A549 treated with AZD2906 at 1 μM for 4 hours (cell line): ENCODE data around the gene FKBP2. TPM values are rescaled to one million over a fixed set of nuclear protein-coding genes. Genes with fewer than 3 reads are reported as not detected.

ENCODE experiments used
- total RNA-seq: library from RNA; stranded (reverse); fragments of 200-300 nt; extraction: Qiagen RNA extraction; gene quantifications from 5 replicates; pipeline ENCODE4 v1.2.3, GENCODE V29; 2022

FKBP2 gene
- 125 to 146 TPM (median 138 TPM) in 5 replicates for total RNA-seq

DNA sequence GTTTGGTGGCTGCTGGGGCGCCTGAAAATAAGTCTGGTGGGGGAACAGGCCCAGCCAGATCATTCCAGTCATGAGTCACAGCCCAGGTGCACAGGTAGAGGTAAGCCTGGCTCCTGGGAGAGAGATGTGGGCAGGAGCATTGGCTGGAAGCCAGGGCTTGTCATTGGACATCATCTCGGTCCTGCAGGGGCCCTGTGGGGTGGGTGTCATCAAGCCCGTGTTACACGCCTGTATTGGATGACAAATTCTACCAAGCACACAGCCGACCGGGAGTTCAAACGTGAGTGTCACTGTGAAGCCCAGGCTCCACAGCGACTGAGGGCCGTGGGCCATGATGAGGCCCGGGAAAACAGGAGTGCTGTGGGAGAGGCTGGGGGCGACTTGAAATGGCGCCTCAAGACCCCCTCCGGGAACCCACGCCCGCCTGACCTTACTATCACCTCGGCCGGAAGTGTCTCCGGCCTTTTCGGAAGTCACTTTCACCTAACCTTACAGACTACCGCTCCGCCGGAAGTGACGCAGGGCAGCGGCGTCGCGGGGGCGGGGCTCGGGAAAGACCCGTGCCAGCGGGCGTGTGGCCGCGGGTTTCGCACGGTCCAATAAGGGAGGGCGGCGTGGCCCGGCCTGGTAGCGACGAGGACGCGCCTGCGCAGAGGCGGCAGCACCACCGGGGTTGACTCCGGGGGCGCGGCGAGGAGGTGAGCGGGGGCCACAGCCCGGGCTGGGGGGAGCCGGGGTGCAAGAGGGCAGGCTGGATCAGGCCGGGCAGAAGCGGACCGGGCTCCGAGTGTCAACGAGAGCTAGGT is at the start of gene FKBP2:
FKBP2 (plus strand) TSS at position 661 of the 806 bp plus-strand sequence. CDS start 1,293 bp downstream, outside the sequence.

DNA sequence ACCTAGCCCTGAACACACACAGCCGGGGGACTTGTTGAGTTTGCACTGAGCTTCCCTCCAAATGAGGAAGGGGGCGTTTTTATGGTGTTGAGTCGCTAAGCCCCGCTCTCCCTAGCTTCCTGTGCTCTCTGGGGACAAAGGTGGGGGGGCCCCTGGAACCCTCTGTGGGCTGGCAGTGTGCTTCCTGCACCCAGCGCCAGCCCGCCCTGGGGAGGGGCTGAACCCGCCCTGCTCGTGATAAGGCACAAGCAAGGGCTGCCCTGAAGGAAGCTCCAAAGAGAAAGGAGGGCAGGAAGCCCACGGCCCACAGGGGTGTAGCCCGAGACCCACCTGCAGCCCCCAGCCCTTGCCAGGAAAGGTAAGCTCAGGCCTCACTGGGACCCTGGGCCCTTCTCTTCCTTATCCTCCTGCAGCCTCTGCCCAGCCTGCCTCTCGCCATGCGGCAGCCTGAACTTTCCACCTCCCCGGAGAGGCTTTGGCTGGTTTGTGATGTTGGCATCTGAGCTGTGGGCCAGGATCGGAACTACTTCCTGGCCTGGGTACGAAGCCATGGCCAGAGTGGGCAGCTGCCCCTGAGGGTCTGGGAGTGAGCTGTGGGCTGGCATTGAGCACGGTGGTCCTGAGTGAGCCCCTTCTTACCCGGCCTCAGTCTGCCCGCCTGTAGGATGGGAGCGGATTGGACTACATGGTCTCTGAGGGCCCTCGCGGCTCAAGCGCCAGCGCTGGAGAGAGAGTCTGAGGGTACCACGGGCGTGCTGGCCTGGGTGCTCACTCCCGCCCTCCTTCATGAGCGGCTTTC is 34.2 kb upstream of the FKBP2 start, which contains the start of gene FERMT3:
FERMT3 (plus strand) TSS at position 265 of the 799 bp plus-strand sequence. CDS start 644 bp downstream, outside the sequence.

DNA sequence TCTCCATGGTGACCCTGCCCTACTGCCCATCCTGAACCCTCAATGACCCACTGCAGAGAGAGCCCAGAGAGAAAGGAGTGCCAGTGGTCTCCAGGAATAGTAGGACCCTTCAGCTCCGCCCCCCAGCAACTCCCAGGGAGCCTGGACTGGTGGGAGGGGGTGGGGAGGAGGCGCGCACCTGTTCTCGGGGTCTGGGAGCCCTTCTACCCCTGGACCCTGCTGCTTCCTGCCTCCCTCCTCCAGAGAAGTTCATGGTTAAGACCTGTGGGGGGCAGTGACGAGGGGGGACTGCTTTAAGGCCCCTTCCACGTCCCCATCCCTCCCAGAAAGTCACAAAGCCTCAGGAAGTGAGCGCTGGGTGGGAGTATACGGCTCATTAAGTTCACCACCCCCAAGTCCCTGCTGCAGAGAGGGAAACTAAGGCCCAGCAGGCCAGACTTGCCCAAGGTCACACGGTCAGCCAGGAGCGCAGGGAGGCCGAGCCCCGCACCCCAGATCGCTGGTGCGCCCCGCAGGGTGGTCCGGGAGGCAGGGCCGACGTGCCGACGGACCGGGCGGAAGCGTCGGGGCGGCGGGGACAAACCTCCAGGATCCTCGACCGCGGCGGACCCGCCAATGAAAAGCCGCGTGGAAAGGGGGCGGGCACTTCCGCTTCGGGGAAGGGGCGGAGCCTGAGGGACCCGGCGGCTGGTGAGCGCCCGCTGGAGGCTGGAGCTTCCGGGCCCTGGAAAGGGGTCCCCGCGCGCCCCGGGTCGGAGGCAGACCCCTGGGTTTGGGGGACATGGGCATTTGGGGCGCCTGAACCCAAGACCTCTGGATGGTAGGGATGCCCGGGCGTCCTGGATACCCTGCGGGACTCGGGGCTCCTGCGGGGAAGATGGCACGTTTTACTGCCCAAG is 15.0 kb upstream of the FKBP2 start, which contains the start of the genes NUDT22 and TRPT1:
NUDT22 (plus strand) TSS at position 667 of the 899 bp plus-strand sequence. CDS start 379 bp downstream, outside the sequence.
TRPT1 (minus strand) TSS at position 579 of the 899 bp plus-strand sequence; CDS start at position 253, 326 bp downstream.

DNA sequence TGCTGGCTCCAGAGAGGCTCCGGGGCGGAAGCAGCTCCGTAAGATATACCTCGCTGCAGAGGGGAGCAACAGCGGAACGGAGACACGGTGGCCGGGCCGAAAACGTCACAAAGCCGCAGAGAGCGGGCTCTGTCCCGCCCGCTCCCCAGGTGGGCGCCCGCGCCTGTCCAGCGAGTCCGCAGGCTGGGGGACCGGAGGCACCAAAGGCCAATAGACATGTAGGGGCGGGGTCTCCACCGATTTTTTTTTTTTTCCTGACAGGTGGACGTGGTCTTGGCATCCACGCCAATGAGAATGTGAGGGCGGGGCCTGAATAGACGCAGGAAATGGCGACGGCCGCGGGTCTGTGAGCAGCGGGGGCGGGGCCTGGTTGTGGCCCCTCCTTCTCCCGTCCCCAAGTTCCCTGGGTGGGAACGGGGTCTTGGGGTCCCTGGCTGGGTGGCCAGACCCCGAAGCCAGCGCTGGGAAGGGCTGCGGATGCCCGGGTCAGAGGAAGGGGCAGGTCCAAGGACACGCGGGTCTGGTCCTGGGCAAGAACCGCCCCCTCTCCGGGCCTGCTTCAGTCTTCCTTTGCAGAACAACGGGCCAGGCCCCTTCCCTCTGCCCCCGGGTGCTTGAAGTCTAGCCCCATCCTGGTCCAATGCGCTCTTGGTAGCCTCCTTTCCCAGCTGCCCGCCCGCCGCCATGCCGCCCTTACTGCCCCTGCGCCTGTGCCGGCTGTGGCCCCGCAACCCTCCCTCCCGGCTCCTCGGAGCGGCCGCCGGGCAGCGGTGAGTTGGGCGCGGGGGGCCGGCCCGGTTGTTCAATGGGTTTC is 10.5 kb upstream of the FKBP2 start, which contains the start of gene DNAJC4:
DNAJC4 (plus strand) TSS at position 378 of the 814 bp plus-strand sequence; CDS start at position 685, 307 bp downstream.

DNA sequence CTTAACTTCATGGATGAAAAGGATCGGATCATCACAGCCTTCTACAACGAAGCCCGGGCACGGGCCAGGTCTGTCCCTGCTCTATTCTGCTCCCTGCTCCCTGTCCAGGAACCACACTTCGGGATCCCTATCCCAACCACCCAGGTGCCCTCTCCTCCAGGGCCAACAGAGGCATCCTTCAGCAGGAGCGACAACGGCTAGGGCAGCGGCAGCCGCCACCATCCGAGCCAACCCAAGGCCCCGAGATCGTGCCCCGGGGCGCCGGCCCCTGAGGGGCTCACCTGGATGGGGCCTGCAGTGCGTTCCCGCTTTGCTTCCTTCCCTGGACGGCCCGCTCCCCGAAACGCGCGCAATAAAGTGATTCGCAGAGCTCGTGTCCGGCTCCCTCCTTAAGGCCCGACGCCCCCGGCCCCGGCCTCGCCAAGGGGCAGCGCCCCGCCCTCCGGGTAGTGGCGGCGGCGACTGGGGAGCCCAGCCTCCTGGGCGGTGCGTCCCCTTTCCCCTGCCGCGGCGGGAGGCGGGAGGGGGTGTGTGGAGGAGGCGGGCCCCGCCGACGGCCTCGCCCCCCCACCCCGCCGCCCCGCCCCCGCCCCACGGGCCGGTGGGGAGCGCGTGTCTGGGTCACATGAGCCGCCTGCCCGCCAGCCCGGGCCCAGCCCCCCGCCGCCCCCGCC is 6.8 kb upstream of the FKBP2 start, which contains the start of gene VEGFB:
VEGFB (plus strand) TSS at position 672 of the 674 bp plus-strand sequence. CDS start 250 bp downstream, outside the sequence.

DNA sequence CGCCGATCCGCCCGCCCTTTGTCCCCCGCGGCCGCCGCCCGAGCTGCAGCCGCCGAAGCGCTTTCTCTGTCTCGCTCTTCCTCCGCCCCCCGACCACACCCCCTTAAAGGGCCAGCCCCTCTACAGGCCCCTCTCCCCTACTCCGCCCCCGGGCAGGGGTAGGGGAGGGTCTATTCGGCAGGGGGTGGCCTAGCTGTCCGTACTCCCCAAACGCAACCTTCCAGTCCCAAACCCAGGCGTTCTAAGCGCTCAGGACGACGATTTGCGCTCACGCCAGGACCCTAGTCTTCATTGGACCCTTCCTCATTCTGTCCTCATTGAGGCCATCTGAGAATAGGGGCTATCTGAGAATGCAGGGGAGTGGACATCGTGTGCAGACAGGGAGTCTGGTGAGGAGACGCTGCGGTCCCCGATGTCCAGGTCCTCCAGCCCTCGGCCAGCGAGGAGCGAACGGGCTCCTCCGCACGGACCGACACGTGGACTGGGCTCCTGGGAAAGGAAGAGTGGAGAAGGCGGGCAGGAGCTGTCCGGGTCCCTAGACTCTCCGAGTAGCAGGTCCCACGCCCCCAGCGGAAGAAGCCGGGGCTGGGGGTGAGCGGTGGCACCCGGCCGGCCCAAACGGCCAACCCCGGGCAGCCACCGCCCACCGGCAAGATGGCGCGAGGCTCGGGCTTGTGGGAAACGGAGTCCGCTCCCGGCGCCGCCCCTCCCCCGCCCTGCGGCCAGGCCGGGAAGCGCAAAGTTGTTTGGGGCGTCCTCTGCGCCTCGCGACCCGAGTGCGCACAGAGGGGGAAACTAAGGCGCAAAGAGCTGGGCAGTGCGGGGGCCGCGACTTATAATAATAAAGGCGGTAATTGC is 6.2 kb downstream of the FKBP2 start, which contains the start of gene PPP1R14B:
PPP1R14B (minus strand) TSS at position 73 of the 858 bp plus-strand sequence. CDS start 270 bp downstream, outside the sequence.

DNA sequence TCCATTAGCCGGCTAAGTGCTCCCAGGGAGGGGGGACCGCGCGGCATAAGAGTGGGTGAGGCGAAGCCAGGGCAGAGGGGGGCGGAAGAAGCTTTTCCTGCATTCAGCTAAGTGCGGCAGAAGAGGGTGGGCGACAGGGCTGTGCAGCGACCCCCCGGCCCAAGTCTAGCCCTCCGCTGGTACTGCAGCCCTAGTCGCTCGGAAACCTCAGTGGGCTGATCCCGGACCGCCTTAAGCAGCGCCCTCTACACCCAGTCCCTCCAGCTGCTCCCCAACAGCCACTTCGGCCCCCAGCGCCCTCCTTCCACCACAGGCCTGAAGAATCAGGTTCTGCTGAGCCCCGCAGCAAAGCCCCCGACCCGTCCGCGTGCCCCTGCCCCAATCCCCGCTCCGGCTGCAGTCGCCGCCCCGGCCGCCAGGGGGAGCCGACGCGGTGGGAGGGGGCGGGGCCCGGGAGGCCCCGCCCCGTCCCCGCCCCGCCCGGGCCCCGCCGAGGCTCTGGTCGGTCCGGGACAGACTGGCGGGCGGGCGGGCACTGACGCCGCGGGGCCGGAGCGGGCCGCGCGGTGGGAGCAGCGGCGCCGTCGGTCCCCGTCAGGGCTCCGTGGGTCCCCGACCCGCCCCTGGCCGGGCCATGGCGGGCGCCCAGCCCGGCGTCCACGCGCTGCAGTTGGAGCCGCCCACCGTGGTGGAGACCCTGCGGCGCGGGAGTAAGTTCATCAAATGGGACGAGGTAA is 10.3 kb downstream of the FKBP2 start, which contains the start of gene PLCB3:
PLCB3 (plus strand) TSS at position 515 of the 737 bp plus-strand sequence; CDS start at position 635, 120 bp downstream.

DNA sequence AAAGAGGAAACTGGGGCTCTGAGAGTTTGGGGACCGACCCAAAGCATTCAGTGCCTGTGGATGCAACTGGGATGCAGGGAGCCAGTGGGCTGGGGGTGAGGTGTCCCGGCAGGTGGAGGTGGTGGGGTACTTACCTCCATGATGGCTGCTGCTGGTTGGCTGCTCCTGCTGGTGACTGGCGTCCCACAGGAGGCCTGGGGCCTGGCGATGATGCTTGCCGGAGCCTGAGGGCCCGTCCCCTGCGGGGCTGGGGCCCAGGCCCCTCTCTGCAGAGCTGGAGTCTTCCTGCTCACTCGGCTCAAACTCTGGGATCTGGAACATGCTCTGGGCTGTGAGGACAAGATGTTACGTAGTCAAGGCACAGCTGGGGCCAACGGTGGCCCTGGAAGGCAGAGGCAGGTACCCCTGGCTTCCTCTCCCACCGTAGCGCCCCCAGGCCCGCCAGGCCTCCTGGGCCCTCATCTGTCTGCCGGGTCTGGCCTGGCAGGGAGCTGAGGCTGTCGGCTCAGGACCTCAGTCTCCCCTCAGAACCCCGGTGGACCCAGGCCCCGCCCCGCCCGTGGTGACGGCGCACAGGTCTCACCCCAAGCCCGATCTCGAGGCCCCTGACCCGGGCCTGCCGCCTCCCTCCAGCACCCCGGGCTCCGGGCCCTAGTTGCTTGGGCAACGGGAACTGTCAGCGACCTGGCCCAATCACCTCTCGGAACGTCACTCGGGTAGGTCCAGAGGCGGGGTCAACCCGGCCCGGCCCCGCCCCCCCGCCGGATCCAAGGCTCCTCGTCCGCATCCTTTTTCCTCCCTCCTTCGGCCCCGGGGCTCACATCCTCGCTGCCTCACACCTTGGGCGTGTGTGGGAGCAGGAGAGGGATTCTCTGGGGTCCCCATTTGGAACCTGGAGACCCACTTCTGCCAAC is 43.4 kb downstream of the FKBP2 start, which contains the start of gene BAD:
BAD (minus strand) TSS at position 618 of the 914 bp plus-strand sequence; CDS start at position 321, 297 bp downstream.

DNA sequence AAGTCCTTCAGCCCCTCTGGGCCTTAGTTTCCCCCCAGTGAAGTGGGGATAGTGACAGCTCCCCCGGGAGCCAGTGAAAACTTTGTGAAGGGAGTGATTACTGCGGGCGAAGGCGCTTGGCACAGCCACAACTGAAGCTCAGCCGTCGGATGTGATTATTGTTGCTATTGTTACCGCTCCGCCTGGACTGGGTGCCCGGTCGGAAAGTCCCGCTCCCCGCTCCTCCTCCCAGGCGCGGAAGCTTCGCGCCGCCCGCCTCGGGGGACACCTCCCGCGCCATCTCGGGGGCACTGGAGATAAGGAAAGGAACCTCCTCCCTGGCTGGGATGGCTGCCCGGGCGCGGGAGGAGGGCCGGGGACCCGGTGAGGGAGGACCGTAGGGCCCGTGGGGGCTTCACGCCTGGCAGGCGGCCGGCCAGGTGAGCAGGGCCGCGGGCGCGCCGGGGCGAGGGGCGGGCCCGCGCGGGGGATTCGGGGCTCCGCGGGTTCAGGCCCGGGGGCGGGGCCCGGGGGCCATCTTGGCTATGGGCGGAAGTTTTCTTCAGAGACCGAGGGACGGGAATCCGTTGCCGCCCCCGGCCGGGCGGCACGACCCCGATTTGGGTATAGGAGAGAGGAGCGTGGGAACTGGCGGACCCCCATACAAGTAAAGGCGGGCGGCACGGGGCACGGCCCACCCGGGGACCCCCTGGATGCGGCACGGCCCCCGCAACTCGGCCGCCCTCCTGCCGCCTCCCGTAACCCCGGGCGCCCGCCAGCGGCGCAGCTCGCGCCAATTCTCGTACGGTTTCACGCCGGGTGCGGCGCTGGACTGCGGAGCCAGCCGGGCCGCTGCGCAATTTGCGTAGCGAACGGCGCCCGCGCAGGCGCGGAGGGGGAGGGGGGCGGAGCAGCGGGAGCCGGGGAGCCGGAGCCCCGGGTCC is 44.3 kb downstream of the FKBP2 start, which contains the start of gene GPR137:
GPR137 (plus strand) TSS at position 887 of the 923 bp plus-strand sequence. CDS start 677 bp downstream, outside the sequence.

DNA sequence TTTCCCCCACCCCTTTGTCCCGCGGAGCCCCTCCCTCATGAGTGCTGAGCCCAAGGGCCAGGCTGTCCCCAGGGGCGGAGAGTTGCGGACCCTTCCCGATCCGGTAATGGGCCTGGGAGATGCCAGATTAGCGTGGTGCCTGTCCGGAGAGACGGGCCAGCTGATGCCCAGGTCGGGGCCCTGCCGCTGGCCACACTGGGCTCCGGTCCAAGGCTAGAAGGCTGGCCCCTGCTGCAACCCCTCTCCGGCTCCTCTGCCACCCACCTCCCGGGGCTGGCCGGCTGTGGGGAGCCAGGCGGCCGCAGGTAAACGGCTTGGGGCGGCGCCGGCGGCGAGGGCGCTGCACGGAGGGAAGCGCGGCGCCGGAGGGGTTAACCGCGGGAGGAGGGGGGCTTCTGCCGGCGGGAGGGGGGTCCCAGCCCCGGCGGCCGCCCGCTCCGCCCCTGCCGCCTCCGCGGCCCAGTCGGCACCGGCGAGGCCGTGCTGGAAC is 50.4 kb downstream of the FKBP2 start, which contains the start of gene KCNK4:
KCNK4 (plus strand) TSS at position 41 of the 490 bp plus-strand sequence. CDS start 1,717 bp downstream, outside the sequence.

Other genes starting within 250 kb of the FKBP2 start
- gene FLRT1, start 205.2 kb upstream of the FKBP2 start, total RNA-seq = 0.05 to 0.07 TPM (median 0.06 TPM) in 4 of 5 replicates, not detected in the other
- 8.9 to 15.3 TPM (median 13.1 TPM) in 5 replicates for gene MACROD1, start 75.0 kb upstream of the FKBP2 start, total RNA-seq
- gene STIP1, start 54.9 kb upstream of the FKBP2 start, total RNA-seq = 213 to 262 TPM (median 229 TPM) in 5 replicates
- 0.85 to 3.0 TPM (median 1.3 TPM) in 5 replicates for gene FERMT3, start 34.4 kb upstream of the FKBP2 start, total RNA-seq
- gene TRPT1, start 14.9 kb upstream of the FKBP2 start, total RNA-seq = 15.6 to 26.8 TPM (median 25.0 TPM) in 5 replicates
- gene NUDT22, start 14.8 kb upstream of the FKBP2 start, total RNA-seq = 31.4 to 40.3 TPM (median 38.4 TPM) in 5 replicates
- 17.5 to 23.5 TPM (median 21.8 TPM) in 5 replicates for gene DNAJC4, start 10.5 kb upstream of the FKBP2 start, total RNA-seq
- 32.0 to 52.7 TPM (median 48.0 TPM) in 5 replicates for gene VEGFB, start 6.5 kb upstream of the FKBP2 start, total RNA-seq
- gene PPP1R14B, start 5.8 kb downstream of the FKBP2 start, total RNA-seq = 208 to 384 TPM (median 359 TPM) in 5 replicates
- gene PLCB3, start 10.4 kb downstream of the FKBP2 start, total RNA-seq = 17.0 to 23.5 TPM (median 19.6 TPM) in 5 replicates
- gene BAD, start 43.6 kb downstream of the FKBP2 start, total RNA-seq = 72.5 to 96.8 TPM (median 92.7 TPM) in 5 replicates
- 32.9 to 50.2 TPM (median 46.3 TPM) in 5 replicates for gene GPR137, start 44.8 kb downstream of the FKBP2 start, total RNA-seq
- 0.07 to 0.14 TPM in 2 of 5 replicates, not detected in the others for gene KCNK4, start 50.2 kb downstream of the FKBP2 start, total RNA-seq
- 2.2 to 3.2 TPM (median 2.6 TPM) in 5 replicates for gene CATSPERZ, start 59.3 kb downstream of the FKBP2 start, total RNA-seq
- 38.1 to 59.3 TPM (median 55.6 TPM) in 5 replicates for gene ESRRA, start 64.4 kb downstream of the FKBP2 start, total RNA-seq
- gene TRMT112, start 76.5 kb downstream of the FKBP2 start, total RNA-seq = 377 to 453 TPM (median 410 TPM) in 5 replicates
- 370 to 500 TPM (median 472 TPM) in 5 replicates for gene PRDX5, start 77.0 kb downstream of the FKBP2 start, total RNA-seq
- gene CCDC88B, start 99.1 kb downstream of the FKBP2 start, total RNA-seq = 8.6 to 10.5 TPM (median 10.2 TPM) in 5 replicates
- gene RPS6KA4, start 118.1 kb downstream of the FKBP2 start, total RNA-seq = 50.3 to 66.1 TPM (median 60.0 TPM) in 5 replicates